Spleen (tissue), 11 donors: ENCODE results near the gene TENM4. TPM values are rescaled to one million over a fixed set of nuclear protein-coding genes. Genes with fewer than 3 reads are reported as not detected.

Experiments used
- DNase-seq: peaks from one replicate; pipeline ENCODE4 v3.0.0-alpha.2; 2020
- H3K27ac ChIP-seq, 8 donors: fragments of 200-600 bp; sonication (generic) in 7 of 8; 1 replicate in 4 of 8; 2 replicates in 4 of 8; pipeline versions ENCODE4 v1.5.0 to v1.8.0; 2016 to 2021; ENCODE audit warnings: inconsistent platforms in 4 of 8, mild to moderate bottlenecking in 4 of 8, moderate library complexity in 1 of 8
- H3K27me3 ChIP-seq, 7 donors: fragments of 200-600 bp; sonication (generic) in 6 of 7; replicated peaks in 1 of 7; 1 replicate in 4 of 7; 2 replicates in 3 of 7; pipeline versions ENCODE4 v1.5.0 to v1.8.0; 2016 to 2021; ENCODE audit warnings: inconsistent platforms in 3 of 7, mild to moderate bottlenecking in 1 of 7
- H3K36me3 ChIP-seq, 6 donors: fragments of 200-600 bp; sonication (generic) in 5 of 6; 1 replicate in 4 of 6; 2 replicates in 2 of 6; pipeline versions ENCODE4 v1.5.0 to v1.8.0; 2016 to 2021; ENCODE audit warnings: inconsistent platforms in 2 of 6
- H3K4me1 ChIP-seq, 6 donors: fragments of 200-600 bp; sonication (generic) in 5 of 6; 1 replicate in 3 of 6; 2 replicates in 3 of 6; pipeline versions ENCODE4 v1.5.0 to v1.8.0; 2016 to 2021; ENCODE audit warnings: inconsistent platforms in 3 of 6
- H3K4me3 ChIP-seq, 8 donors: fragments of 200-600 bp; sonication (generic) in 7 of 8; 1 replicate in 4 of 8; 2 replicates in 4 of 8; pipeline versions ENCODE4 v1.5.0 to v1.8.0; 2016 to 2021; ENCODE audit warnings: inconsistent platforms in 4 of 8, mild to moderate bottlenecking in 4 of 8, moderate library complexity in 2 of 8
- H3K9me3 ChIP-seq, 8 donors: fragments of 200-600 bp; sonication (generic) in 7 of 8; 1 replicate in 4 of 8; 2 replicates in 4 of 8; pipeline versions ENCODE4 v1.5.0 to v1.8.0; 2016 to 2021; ENCODE audit warnings: inconsistent platforms in 4 of 8
- CTCF ChIP-seq, 11 experiments: fragments of 200-600 bp in 7 of 11; fragments of 450-650 bp in 4 of 11; sonication (generic) in 4 of 11; IDR thresholded peaks in 8 of 11; conservative IDR thresholded peaks in 3 of 11; 1 replicate in 7 of 11; 2 replicates in 4 of 11; pipeline versions ENCODE4 v1.4.0 to v1.8.0; 2016 to 2021; ENCODE audit warnings: antibody characterized with exemption in 11 of 11, inconsistent platforms in 4 of 11, mild to moderate bottlenecking in 1 of 11
- POLR2A ChIP-seq, 3 donors: fragments of 450-650 bp; IDR thresholded peaks; one replicate each; pipeline ENCODE4 v1.5.1; 2017; ENCODE audit warnings: antibody characterized with exemption in 3 of 3, mild to moderate bottlenecking in 1 of 3
- POLR2AphosphoS5 ChIP-seq, 3 donors: sonication (generic); formaldehyde crosslinking; IDR thresholded peaks; one replicate each; pipeline ENCODE4 v1.5.1; 2017; ENCODE audit warnings: antibody characterized with exemption in 3 of 3
- WGBS, 5 donors: extraction: QIAGEN DNeasy Blood & Tissue Kit in 3 of 5; methylation state at CpG; one replicate each; pipeline versions ENCODE4 v1.1.5 to v1.1.7; 2013 to 2018; 5-methylcytosine and 5-hydroxymethylcytosine counted together
- intact Hi-C: fragments of 100-400 bp; cut with DNase I; formaldehyde crosslinking; loops from one replicate; pipeline ENCODE4 v1.15.0; 2023; ENCODE audit warnings: low total_unique reads
- polyA plus RNA-seq, 3 donors: library from polyadenylated mRNA; stranded (reverse); fragments of 200-250 nt; gene quantifications; one replicate each; pipeline ENCODE4 v1.2.1, GENCODE V29; 2013
- total RNA-seq, 7 donors: library from RNA; depleted of rRNA in 3 of 7; stranded (reverse); fragments of >200 nt in 3 of 7; fragmentation: NEBNext Ultra II Directional in 4 of 7; extraction: Animal tissue kit (Norgen Biotek cat#: 25700) in 4 of 7; gene quantifications; one replicate each; pipeline versions ENCODE4 v1.1.0 to v1.2.1, GENCODE V29; 2016 to 2021
- donor health status: healthy with polysubstance abuse.
- donor health status: DM: no; HTN: no; CAD: no; lungs with moderate emphysema.
- donor health status: DM: no; HTN: no; CAD: no.
- donor health status: Bipolar disorder and iron deficiency.
- donor health status: healthy.
- donor health status: DM: no; HTN: no; CAD: no.
- donor health status: DM: yes; HTN: yes; CAD: no.

TENM4 gene
- total and polyA plus RNA-seq, 10 donors: 0.09 to 4.5 (median 1.2) TPM

DNA sequence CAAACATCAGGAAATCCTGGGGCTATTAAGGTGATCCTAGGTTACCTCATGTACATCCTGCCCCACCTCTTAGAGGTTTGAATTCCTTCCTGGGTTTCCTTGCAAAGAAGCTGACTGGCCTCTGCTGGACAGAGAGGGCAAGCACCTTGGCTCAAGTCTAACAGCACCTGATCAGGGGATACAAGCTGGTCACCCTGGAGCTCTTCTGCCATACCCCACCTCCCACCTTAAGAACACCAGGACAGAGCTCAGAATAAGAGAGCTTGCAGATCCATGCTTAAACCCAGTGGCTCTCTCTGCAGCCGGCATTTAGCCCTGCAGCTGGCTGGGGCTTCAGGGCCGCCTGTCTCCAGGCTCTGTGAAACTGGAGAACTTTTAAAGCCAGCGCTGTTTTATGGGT is 479.6 kb downstream of the TENM4 start:
- no peaks in the 10 kb centered on the region for H3K9me3 ChIP-seq
- no peak overlapping the region for H3K4me3 ChIP-seq
- DNase-seq: no peak
- H3K4me1 ChIP-seq: peaks cover 0 to 16% (median 0%) of the 10 kb centered on the region in 6 donors
- peaks cover 0 to 67% (median 16%) of the 10 kb centered on the region in 7 donors for H3K27me3 ChIP-seq
- WGBS, 5 donors: 37 to 53% (median 48%) methylated on average over 3 of the region's 3 CpGs
- TF ChIP-seq POLR2AphosphoS5 (IDR thresholded peaks at IDR 0.05) (no peak), CTCF (IDR thresholded peaks at IDR 0.05 in 8 of 11, conservative IDR thresholded peaks at IDR 0.05 in 3 of 11) (peak in 3 of 11 experiments; percentile 19 to 36 (median 36))
- intact Hi-C loops: loop anchor here (5.0 kb wide), 1 partner anchor 314 kb away; no protein-coding TSS in a partner anchor
- H3K36me3 ChIP-seq: no peaks in the 10 kb centered on the region
- H3K27ac ChIP-seq: no peak overlapping the region

DNA sequence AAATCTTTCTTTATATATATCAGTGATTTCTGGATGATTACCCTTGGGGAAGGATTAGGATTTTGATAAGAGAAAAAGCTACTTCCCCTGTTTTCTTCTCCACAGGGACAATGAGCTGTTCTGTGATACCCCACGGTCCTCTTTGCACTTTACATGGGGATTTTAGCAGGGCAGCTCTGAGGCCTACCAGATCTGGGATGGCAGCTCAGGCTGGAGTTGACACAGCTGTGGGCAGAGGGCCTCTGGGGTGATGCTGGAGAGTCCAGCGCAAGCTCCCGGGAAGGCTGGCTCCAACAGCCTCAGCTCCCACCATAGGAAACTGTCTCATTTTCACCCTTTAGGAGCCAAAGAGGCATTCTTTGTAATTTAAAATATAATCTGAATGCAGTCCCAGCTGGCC is 482.4 kb downstream of the TENM4 start:
- no peaks in the 10 kb centered on the region for H3K36me3 ChIP-seq
- no peaks in the 10 kb centered on the region for H3K9me3 ChIP-seq
- TF ChIP-seq CTCF (IDR thresholded peaks at IDR 0.05 in 8 of 11, conservative IDR thresholded peaks at IDR 0.05 in 3 of 11) (no peak), POLR2AphosphoS5 (IDR thresholded peaks at IDR 0.05) (no peak)
- peaks cover 0 to 16% (median 0%) of the 10 kb centered on the region in 6 donors for H3K4me1 ChIP-seq
- intact Hi-C loops: no loop called here
- WGBS, 5 donors: 80 to 89% (median 85%) methylated on average over 3 of the region's 3 CpGs
- no peak overlapping the region for H3K4me3 ChIP-seq
- DNase-seq: no peak
- H3K27me3 ChIP-seq: peaks cover 0 to 45% (median 12%) of the 10 kb centered on the region in 7 donors
- no peak overlapping the region for H3K27ac ChIP-seq

DNA sequence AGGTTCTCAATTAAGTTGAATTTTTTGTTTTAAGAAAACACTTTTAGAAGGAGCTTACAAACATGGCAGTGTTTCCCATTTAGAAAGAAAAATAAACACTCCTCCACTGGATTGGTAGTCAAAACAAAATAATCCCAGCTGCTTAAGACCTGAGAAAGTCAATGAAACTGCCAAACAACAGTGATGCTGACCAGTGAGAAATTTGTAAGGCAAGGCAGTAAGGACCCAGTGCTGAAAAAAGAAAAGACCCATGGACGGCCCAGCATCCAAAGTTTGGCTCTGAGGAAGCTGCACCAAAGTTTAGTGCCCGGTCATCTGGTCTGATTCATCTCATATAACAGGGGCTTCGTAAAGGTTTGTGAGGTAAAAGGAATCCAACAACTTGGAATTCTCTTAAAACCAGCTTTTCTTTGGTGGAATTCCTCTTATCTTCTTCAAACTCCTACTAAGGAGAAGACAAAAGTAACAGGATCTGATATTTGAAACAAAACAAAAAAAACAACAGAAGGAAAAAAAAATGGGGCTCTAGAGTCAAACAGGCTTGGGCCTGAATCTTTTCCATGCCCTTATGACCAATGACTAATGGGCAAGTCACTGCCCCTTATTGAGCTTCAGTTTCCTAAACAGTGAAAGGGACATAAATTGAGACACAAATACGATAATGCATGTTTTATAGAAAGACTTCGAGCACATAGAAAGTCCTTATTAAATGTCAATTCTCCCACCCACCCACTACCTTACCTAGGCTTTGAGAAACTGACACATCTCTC is 483.2 kb downstream of the TENM4 start:
- H3K27me3 ChIP-seq: peaks cover 0 to 39% (median 13%) of the 10 kb centered on the region in 7 donors
- DNase-seq: no peak
- intact Hi-C loops: no loop called here
- H3K27ac ChIP-seq: no peak overlapping the region
- peaks cover 0 to 16% (median 0%) of the 10 kb centered on the region in 6 donors for H3K4me1 ChIP-seq
- no peak for TF ChIP-seq POLR2AphosphoS5 (IDR thresholded peaks at IDR 0.05)
- no peak for TF ChIP-seq CTCF (IDR thresholded peaks at IDR 0.05 in 8 of 11, conservative IDR thresholded peaks at IDR 0.05 in 3 of 11)
- TF ChIP-seq POLR2A (IDR thresholded peaks at IDR 0.05): no peak
- 67 to 80% (median 76%) methylated on average over 5 of the region's 5 CpGs for WGBS, 5 donors
- H3K36me3 ChIP-seq: no peaks in the 10 kb centered on the region
- H3K9me3 ChIP-seq: no peaks in the 10 kb centered on the region
- H3K4me3 ChIP-seq: no peak overlapping the region

DNA sequence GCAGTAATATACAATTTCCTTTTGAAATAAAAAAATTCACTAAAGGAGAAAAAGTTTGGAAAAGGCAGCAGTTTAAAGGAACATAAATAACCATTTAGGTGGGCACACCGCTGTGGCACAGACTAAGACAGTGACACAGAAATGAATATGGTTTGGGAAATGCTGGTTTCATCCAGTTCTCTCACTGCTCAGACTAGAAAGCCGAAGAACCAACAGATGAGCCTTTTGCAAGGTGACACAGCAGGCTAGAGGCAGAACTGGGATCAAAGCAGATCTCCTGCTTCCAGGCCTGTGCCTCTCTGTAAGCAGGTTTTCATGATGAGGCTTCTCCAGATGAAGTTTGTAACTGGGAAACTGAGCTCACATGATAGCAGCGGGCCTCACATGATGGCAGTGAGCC is 486.1 kb downstream of the TENM4 start:
- Histone ChIP-seq H3K9me3 (no peaks in the 10 kb centered on the region), H3K27ac (no peak overlapping the region), H3K4me1 (no peaks in the 10 kb centered on the region), H3K4me3 (no peak overlapping the region), H3K36me3 (no peaks in the 10 kb centered on the region), H3K27me3 (peaks cover 0 to 21% (median 4%) of the 10 kb centered on the region in 7 donors)
- DNase-seq: no peak
- intact Hi-C loops: no loop called here
- TF ChIP-seq CTCF (IDR thresholded peaks at IDR 0.05 in 8 of 11, conservative IDR thresholded peaks at IDR 0.05 in 3 of 11): no peak
- TF ChIP-seq POLR2A (IDR thresholded peaks at IDR 0.05): no peak
- no peak for TF ChIP-seq POLR2AphosphoS5 (IDR thresholded peaks at IDR 0.05)
- WGBS, 5 donors: 79 to 93% (median 89%) methylated on average over 3 of the region's 3 CpGs
